OCI-LY7 (cell line): ENCODE results near the gene SF3B5. TPM values are rescaled to one million over a fixed set of nuclear protein-coding genes. Genes with fewer than 3 reads are reported as not detected.

Source experiments
- BruUV-seq: library from RNA; stranded (reverse); fragments of 400-500 nt; replicated peaks from 2 replicates; lab custom pipeline; 2021; lab: Mats Ljungman, UMichigan
- CTCF ChIA-PET: fragments of 300-600 bp; sonication (Branson Sonifier 250); formaldehyde crosslinking; loops from one replicate; lab custom pipeline; 2022; ENCODE audit warnings: antibody characterized with exemption; ENCODE audit not compliant: unreplicated experiment; lab: Charles Lee
- POLR2A ChIA-PET: fragments of 300-600 bp; sonication (Branson Sonifier 250); formaldehyde crosslinking; loops from one replicate; lab custom pipeline; 2022; ENCODE audit warnings: antibody characterized with exemption; lab: Charles Lee
- DNase-seq: peaks from one replicate; pipeline ENCODE4 v3.0.0-alpha.2; 2015; ENCODE audit warnings: low spot score
- H2AFZ ChIP-seq: fragments of 200-600 bp; sonication (generic), shearing (Covaris generic); 2 replicates; pipeline ENCODE4 v1.6.1; 2014; ENCODE audit warnings: mild to moderate bottlenecking, antibody characterized with exemption, low read length, moderate library complexity
- H3K27ac ChIP-seq: fragments of 200-600 bp; sonication (generic); 2 replicates; pipeline ENCODE4 v1.5.1; 2014; ENCODE audit warnings: mixed run types, low read depth, mild to moderate bottlenecking, moderate library complexity, low read length, inconsistent platforms; ENCODE audit not compliant: poor library complexity, severe bottlenecking
- H3K36me3 ChIP-seq: fragments of 200-600 bp; sonication (generic); 2 replicates; pipeline ENCODE4 v1.6.1; 2014; ENCODE audit warnings: mild to moderate bottlenecking, antibody characterized with exemption, low read length, moderate library complexity, mixed read lengths; ENCODE audit not compliant: insufficient read depth
- H3K4me1 ChIP-seq: fragments of 200-600 bp; sonication (generic); 2 replicates; pipeline ENCODE4 v1.5.1; 2014; ENCODE audit warnings: mild to moderate bottlenecking, low read length; ENCODE audit not compliant: insufficient read depth, poor library complexity, severe bottlenecking
- H3K4me2 ChIP-seq: fragments of 200-600 bp; sonication (generic); 2 replicates; pipeline ENCODE4 v1.6.1; 2014; ENCODE audit warnings: mild to moderate bottlenecking, low read length
- H3K4me3 ChIP-seq: fragments of 200-600 bp; sonication (generic); 2 replicates; pipeline ENCODE4 v1.5.1; 2014; ENCODE audit warnings: mild to moderate bottlenecking, low read depth, low read length; ENCODE audit not compliant: poor library complexity, severe bottlenecking
- H3K79me2 ChIP-seq: fragments of 200-600 bp; sonication (generic); 2 replicates; pipeline ENCODE4 v1.6.1; 2016; ENCODE audit warnings: low read depth, mild to moderate bottlenecking, low read length, moderate library complexity, mixed read lengths; ENCODE audit not compliant: insufficient read depth
- H3K9me2 ChIP-seq: fragments of 200-600 bp; sonication (generic); 2 replicates; pipeline ENCODE4 v1.6.1; 2016; ENCODE audit warnings: mild to moderate bottlenecking, low read length, mixed read lengths; ENCODE audit not compliant: insufficient read depth
- H3K9me3 ChIP-seq: fragments of 200-600 bp; sonication (generic); 2 replicates; pipeline ENCODE4 v1.6.1; 2014; ENCODE audit warnings: mild to moderate bottlenecking, mixed run types, low read length, mixed read lengths
- H4K20me1 ChIP-seq: fragments of 200-600 bp; sonication (generic); 2 replicates; pipeline ENCODE4 v1.6.1; 2014; ENCODE audit warnings: mild to moderate bottlenecking, antibody characterized with exemption, low read length, moderate library complexity, mixed read lengths; ENCODE audit not compliant: insufficient read depth
- EZH2phosphoT487 ChIP-seq: fragments of 200-600 bp; sonication (generic); IDR thresholded peaks from 2 replicates; pipeline ENCODE4 v1.6.1; 2018; ENCODE audit warnings: low read depth, borderline replicate concordance, mild to moderate bottlenecking, mixed run types, antibody characterized with exemption, low read length, moderate library complexity, mixed read lengths
- intact Hi-C: fragments of 100-400 bp; cut with micrococcal nuclease; formaldehyde crosslinking; loops from one replicate; pipeline ENCODE4 v1.10.0; 2022; ENCODE audit not compliant: unreplicated experiment
- total RNA-seq, 2 experiments: library from RNA; depleted of rRNA in 1 of 2; stranded (reverse); fragments of >200 nt in 1 of 2; shearing (Covaris generic) in 1 of 2; gene quantifications; 2 replicates each; pipeline ENCODE4 v1.2.3, GENCODE V29; 2014 to 2022
- TF ChIP-seq, protein P1 (sequence below): fragments of 200-600 bp; sonication (generic); conservative IDR thresholded peaks from 2 replicates; pipeline ENCODE4 v1.5.1; 2014; ENCODE audit warnings: mild to moderate bottlenecking, antibody characterized with exemption, low read length, moderate library complexity, mixed read lengths

The SF3B5 gene
- total RNA-seq, 2 experiments from 2014 or later: 135 to 187 TPM

DNA sequence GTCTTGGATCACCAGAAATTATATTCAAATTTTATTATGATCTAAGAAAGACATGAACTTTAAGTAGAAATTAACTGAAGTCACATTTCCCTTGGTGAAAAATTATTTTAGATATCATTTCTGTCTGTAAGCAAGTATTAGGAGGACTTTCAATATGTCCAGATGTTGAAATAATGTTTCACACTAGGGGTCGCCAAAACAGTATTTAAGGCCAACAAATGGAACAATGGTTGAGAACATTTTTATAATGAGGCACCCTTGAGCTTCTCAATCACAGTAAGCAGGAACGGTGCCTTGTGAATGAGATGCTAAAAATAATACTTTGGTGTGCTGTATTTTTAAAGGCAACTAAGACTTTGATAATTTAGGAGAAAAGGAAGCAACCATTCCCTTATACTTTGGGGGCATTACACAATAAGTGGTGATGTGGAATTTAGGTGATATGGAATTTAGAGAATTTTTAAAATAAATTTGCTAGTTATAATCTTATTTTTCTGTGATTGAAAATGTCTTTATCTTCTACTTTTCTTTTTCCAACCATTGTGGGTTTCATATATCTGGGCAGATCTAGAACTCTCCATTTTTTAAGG is 9.6 kb upstream of the SF3B5 start:
- DNase-seq: peak; percentile 70
- BruUV-seq: no TSS peak
- Histone ChIP-seq H3K4me2 (no peak overlapping the region), H4K20me1 (no peaks in the 10 kb centered on the region), H3K27ac (no peak overlapping the region), H2AFZ (no peak overlapping the region), H3K4me1 (no peaks in the 10 kb centered on the region), H3K9me2 (no peaks in the 10 kb centered on the region), H3K36me3 (no peaks in the 10 kb centered on the region), H3K9me3 (no peaks in the 10 kb centered on the region), H3K79me2 (no peaks in the 10 kb centered on the region), H3K4me3 (no peak overlapping the region)
- TF ChIP-seq, protein P1, sequence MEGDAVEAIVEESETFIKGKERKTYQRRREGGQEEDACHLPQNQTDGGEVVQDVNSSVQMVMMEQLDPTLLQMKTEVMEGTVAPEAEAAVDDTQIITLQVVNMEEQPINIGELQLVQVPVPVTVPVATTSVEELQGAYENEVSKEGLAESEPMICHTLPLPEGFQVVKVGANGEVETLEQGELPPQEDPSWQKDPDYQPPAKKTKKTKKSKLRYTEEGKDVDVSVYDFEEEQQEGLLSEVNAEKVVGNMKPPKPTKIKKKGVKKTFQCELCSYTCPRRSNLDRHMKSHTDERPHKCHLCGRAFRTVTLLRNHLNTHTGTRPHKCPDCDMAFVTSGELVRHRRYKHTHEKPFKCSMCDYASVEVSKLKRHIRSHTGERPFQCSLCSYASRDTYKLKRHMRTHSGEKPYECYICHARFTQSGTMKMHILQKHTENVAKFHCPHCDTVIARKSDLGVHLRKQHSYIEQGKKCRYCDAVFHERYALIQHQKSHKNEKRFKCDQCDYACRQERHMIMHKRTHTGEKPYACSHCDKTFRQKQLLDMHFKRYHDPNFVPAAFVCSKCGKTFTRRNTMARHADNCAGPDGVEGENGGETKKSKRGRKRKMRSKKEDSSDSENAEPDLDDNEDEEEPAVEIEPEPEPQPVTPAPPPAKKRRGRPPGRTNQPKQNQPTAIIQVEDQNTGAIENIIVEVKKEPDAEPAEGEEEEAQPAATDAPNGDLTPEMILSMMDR: peak; percentile 91
- no peak for TF ChIP-seq EZH2phosphoT487
- intact Hi-C loops: loop anchor here (1.0 to 5.0 kb wide), 3 partner anchors 112 to 377 kb away; no protein-coding TSS in a partner anchor
- ChIA-PET POLR2A (no interaction called here), CTCF (no interaction called here)

DNA sequence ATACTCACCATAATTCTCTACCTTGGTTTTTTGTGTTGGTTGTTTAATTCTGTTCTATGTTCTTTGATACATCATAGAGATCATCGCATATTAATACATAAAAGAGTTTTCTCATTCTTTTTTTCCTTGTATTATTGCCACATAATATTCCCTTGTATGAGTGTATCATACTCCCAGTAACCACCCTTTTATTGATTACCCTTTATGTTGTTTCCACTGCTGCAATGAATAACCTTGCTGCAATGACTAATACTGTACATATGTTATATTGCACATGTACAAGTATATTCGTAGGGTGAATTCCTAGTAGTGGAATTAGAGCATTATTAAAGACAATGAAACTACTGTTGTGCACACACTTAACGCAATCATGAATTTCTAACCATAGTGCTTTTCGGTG is 9.1 kb upstream of the SF3B5 start:
- H2AFZ ChIP-seq: no peak overlapping the region
- TF ChIP-seq, protein P1: no peak
- no peak for TF ChIP-seq EZH2phosphoT487
- no peaks in the 10 kb centered on the region for H3K9me3 ChIP-seq
- H3K4me2 ChIP-seq: no peak overlapping the region
- intact Hi-C loops: loop anchor here (2.0 kb wide), 1 partner anchor 112 kb away; no protein-coding TSS in a partner anchor
- H3K9me2 ChIP-seq: no peaks in the 10 kb centered on the region
- BruUV-seq: no TSS peak
- no peaks in the 10 kb centered on the region for H3K4me1 ChIP-seq
- no peak overlapping the region for H3K4me3 ChIP-seq
- H4K20me1 ChIP-seq: no peaks in the 10 kb centered on the region
- ChIA-PET POLR2A (no interaction called here), CTCF (no interaction called here)
- H3K36me3 ChIP-seq: no peaks in the 10 kb centered on the region
- DNase-seq: no peak
- H3K79me2 ChIP-seq: no peaks in the 10 kb centered on the region
- no peak overlapping the region for H3K27ac ChIP-seq

DNA sequence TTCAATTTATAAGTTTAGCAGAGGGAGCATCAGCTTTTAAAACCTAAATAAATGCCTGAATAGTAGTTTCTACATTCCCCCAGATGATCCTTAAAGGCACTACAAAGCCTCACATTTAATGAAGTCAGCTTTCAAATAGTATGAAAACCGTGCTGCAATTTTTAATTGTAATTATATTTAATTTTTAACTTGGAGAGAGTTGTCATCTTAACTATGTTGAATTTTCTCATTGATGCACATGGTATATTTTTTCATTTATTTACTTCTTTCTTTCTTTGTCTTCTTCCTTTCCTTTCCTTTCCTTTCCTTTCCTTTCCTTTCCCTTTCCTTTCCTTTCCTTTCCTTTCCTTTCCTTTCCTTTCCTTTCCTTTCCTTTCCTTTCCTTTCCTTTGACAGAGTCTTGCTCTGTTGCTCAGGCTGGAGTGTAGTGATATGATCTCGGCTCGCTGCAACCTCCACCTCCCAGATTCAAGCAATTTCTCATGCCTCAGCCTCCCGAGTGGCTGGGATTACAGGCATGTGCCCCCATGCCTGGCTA is 7.7 kb upstream of the SF3B5 start:
- ChIA-PET CTCF (no interaction called here), POLR2A (interaction anchor here (0.6 to 0.9 kb wide), 2 partner anchors 12 to 757 kb away, joined by 3 read pairs; no protein-coding TSS in a partner anchor)
- Histone ChIP-seq H4K20me1 (no peaks in the 10 kb centered on the region), H3K4me3 (no peak overlapping the region), H3K4me1 (no peaks in the 10 kb centered on the region), H3K27ac (no peak overlapping the region), H3K9me3 (no peaks in the 10 kb centered on the region), H3K36me3 (no peaks in the 10 kb centered on the region), H3K4me2 (no peak overlapping the region), H3K9me2 (no peaks in the 10 kb centered on the region), H2AFZ (no peak overlapping the region), H3K79me2 (no peaks in the 10 kb centered on the region)
- no TSS peak for BruUV-seq
- intact Hi-C loops: no loop called here
- TF ChIP-seq EZH2phosphoT487: no peak
- TF ChIP-seq, protein P1: no peak
- no peak for DNase-seq
